ENCODE results near the gene LTBP3. TPM values are rescaled to one million over a fixed set of nuclear protein-coding genes. Genes with fewer than 3 reads are reported as not detected.
A peak's percentile ranks its signal among the peaks of the same experiment; 100 is the strongest.

The LTBP3 gene
- total and polyA plus RNA-seq, 9 of the 15 experiments (the other 6 are each of a cell fraction or from before 2014, with no cell fraction given) = 0.06 to 20.5 (median 4.8) TPM

- TF ChIP-seq, protein P1, sequence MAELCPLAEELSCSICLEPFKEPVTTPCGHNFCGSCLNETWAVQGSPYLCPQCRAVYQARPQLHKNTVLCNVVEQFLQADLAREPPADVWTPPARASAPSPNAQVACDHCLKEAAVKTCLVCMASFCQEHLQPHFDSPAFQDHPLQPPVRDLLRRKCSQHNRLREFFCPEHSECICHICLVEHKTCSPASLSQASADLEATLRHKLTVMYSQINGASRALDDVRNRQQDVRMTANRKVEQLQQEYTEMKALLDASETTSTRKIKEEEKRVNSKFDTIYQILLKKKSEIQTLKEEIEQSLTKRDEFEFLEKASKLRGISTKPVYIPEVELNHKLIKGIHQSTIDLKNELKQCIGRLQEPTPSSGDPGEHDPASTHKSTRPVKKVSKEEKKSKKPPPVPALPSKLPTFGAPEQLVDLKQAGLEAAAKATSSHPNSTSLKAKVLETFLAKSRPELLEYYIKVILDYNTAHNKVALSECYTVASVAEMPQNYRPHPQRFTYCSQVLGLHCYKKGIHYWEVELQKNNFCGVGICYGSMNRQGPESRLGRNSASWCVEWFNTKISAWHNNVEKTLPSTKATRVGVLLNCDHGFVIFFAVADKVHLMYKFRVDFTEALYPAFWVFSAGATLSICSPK (IDR thresholded peaks at IDR 0.05; ENCODE audit: borderline replicate concordance) = peak; percentile 94; the same call in 1 of the 2 replicates
- TF ChIP-seq KLF6 (CRISPR knock-in tag; IDR thresholded peaks at IDR 0.05; ENCODE audit: borderline replicate concordance) = no peak
- TF ChIP-seq JUN (IDR thresholded peaks at IDR 0.05; ENCODE audit: borderline replicate concordance, low read depth, low read length) = no peak
- no peak for TF ChIP-seq JUN (CRISPR knock-in tag; IDR thresholded peaks at IDR 0.05; ENCODE audit: borderline replicate concordance)
- TF ChIP-seq CUX1 (CRISPR knock-in tag; IDR thresholded peaks at IDR 0.05) = no peak
- no peak for TF ChIP-seq SNRNP70 (optimal IDR thresholded peaks at IDR 0.05; ENCODE audit: low read depth, low read length)
- TF ChIP-seq HDAC3 (IDR thresholded peaks at IDR 0.05; ENCODE audit: borderline replicate concordance, partially characterized antibody) = no peak
- TF ChIP-seq EHMT2 (IDR thresholded peaks at IDR 0.05) = no peak
- TF ChIP-seq NFIX (CRISPR knock-in tag; IDR thresholded peaks at IDR 0.05; ENCODE audit: low read depth) = no peak
- TF ChIP-seq MIER1 (IDR thresholded peaks at IDR 0.05; ENCODE audit: low read depth) = no peak; the same call in 1 of the 2 replicates
- no peak for TF ChIP-seq DIDO1 (tag; IDR thresholded peaks at IDR 0.05; ENCODE audit: low read depth)
- no peak for TF ChIP-seq ZNF584 (CRISPR knock-in tag; IDR thresholded peaks at IDR 0.05; ENCODE audit: low read depth)
- no peak for TF ChIP-seq ZNF384 (IDR thresholded peaks at IDR 0.05; ENCODE audit: low read depth, low read length)
- no peak for TF ChIP-seq EZH2 (IDR thresholded peaks at IDR 0.05; ENCODE audit: borderline replicate concordance, low read depth, low read length)
- TF ChIP-seq ESRRB (CRISPR knock-in tag; IDR thresholded peaks at IDR 0.05; ENCODE audit: borderline replicate concordance) = no peak; the same call in 1 of the 2 replicates
- TF ChIP-seq RBM15 (IDR thresholded peaks at IDR 0.05; ENCODE audit: insufficient read depth, low read length) = no peak
- TF ChIP-seq, protein P2, sequence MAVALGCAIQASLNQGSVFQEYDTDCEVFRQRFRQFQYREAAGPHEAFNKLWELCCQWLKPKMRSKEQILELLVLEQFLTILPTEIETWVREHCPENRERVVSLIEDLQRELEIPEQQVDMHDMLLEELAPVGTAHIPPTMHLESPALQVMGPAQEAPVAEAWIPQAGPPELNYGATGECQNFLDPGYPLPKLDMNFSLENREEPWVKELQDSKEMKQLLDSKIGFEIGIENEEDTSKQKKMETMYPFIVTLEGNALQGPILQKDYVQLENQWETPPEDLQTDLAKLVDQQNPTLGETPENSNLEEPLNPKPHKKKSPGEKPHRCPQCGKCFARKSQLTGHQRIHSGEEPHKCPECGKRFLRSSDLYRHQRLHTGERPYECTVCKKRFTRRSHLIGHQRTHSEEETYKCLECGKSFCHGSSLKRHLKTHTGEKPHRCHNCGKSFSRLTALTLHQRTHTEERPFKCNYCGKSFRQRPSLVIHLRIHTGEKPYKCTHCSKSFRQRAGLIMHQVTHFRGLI (CRISPR knock-in tag; IDR thresholded peaks at IDR 0.05) = no peak
- TF ChIP-seq RBM22 (IDR thresholded peaks at IDR 0.05; ENCODE audit: low read depth, low read length, poor library complexity, severe bottlenecking) = no peak
- TF ChIP-seq FOS (IDR thresholded peaks at IDR 0.05; ENCODE audit: extremely low read depth, insufficient read length) = no peak
Observed at GRCh38 chr11:65499713-65500386, 58.3 kb downstream of the LTBP3 start (continued).
